Keratinocyte (primary cell): ENCODE data around the gene PNMA6E. TPM values are rescaled to one million over a fixed set of nuclear protein-coding genes. Genes with fewer than 3 reads are reported as not detected.

Source experiments
- DNase-seq: peaks from one replicate; pipeline ENCODE4 v3.0.0-alpha.2; 2011; ENCODE audit warnings: low read depth, missing footprints, low spot score
- FAIRE-seq: peaks from 2 replicates; lab custom pipeline; 2011; peaks lifted over from hg19 to GRCh38; lab: Jason Lieb, UNC
- H2AFZ ChIP-seq: 2 replicates; pipeline ENCODE4 v1.6.0; 2012; ENCODE audit warnings: low read length, control low read depth, inconsistent platforms; ENCODE audit not compliant: control insufficient read depth
- H3K27ac ChIP-seq: 2 replicates; pipeline ENCODE4 v1.5.1; 2011; ENCODE audit warnings: low read length; ENCODE audit not compliant: control insufficient read depth, insufficient read depth
- H3K27me3 ChIP-seq: 3 replicates; pipeline ENCODE4 v1.6.0; 2011; ENCODE audit warnings: low read length; ENCODE audit not compliant: control insufficient read depth, insufficient read depth; ENCODE audit errors: extremely low read depth
- H3K36me3 ChIP-seq, 2 experiments: 2 replicates in 1 of 2; 3 replicates in 1 of 2; pipeline ENCODE4 v1.5.1; 2011; ENCODE audit warnings: low read length in 2 of 2, mild to moderate bottlenecking in 1 of 2; ENCODE audit not compliant: control insufficient read depth in 2 of 2, insufficient read depth in 2 of 2; ENCODE audit errors: extremely low read depth in 1 of 2
- H3K4me1 ChIP-seq: 3 replicates; pipeline ENCODE4 v1.5.1; 2011; ENCODE audit warnings: low read length; ENCODE audit not compliant: control insufficient read depth, insufficient read depth; ENCODE audit errors: extremely low read depth
- H3K4me2 ChIP-seq: 3 replicates; pipeline ENCODE4 v1.6.0; 2011; ENCODE audit warnings: low read depth, low read length; ENCODE audit not compliant: control insufficient read depth, insufficient read depth; ENCODE audit errors: extremely low read depth
- H3K4me3 ChIP-seq, 3 experiments: fragments of 200-600 bp in 1 of 3; sonication (generic) in 1 of 3; 2 replicates in 2 of 3; 3 replicates in 1 of 3; pipeline ENCODE4 v1.5.1; 2011 to 2016; ENCODE audit warnings: low read length in 3 of 3, mild to moderate bottlenecking in 3 of 3, control low read depth in 2 of 3, inconsistent platforms in 1 of 3, low read depth in 1 of 3, mixed read lengths in 1 of 3, mixed run types in 1 of 3, moderate library complexity in 1 of 3; ENCODE audit not compliant: control insufficient read depth in 2 of 3, insufficient read depth in 2 of 3; ENCODE audit errors: extremely low read depth in 1 of 3
- H3K79me2 ChIP-seq: 2 replicates; pipeline ENCODE4 v1.6.0; 2012; ENCODE audit warnings: low read length; ENCODE audit not compliant: control insufficient read depth, insufficient read depth
- H3K9ac ChIP-seq: 3 replicates; pipeline ENCODE4 v1.6.0; 2011; ENCODE audit warnings: low read length; ENCODE audit not compliant: control insufficient read depth, insufficient read depth; ENCODE audit errors: extremely low read depth
- H3K9me1 ChIP-seq: 3 replicates; pipeline ENCODE4 v1.6.0; 2011; ENCODE audit warnings: low read length; ENCODE audit not compliant: control insufficient read depth, insufficient read depth; ENCODE audit errors: extremely low read depth
- H3K9me3 ChIP-seq: 2 replicates; pipeline ENCODE4 v1.5.1; 2012; ENCODE audit warnings: low read depth, low read length; ENCODE audit not compliant: control insufficient read depth
- H4K20me1 ChIP-seq: 3 replicates; pipeline ENCODE4 v1.6.0; 2011; ENCODE audit warnings: low read length; ENCODE audit not compliant: control insufficient read depth, insufficient read depth; ENCODE audit errors: extremely low read depth
- EZH2 ChIP-seq: IDR thresholded peaks from one replicate; pipeline ENCODE4 v1.6.1; 2012; ENCODE audit warnings: inconsistent platforms, mild to moderate bottlenecking, low read length, moderate library complexity
- dilution Hi-C: fragments of 300-500 bp; cut with MboI; formaldehyde crosslinking; loops from one replicate; pipeline ENCODE4 v1.7.0; 2020; ENCODE audit warnings: low sequenced_read_pairs; ENCODE audit not compliant: extremely low pct_ligation_motif_present
- polyA plus RNA-seq, 5 experiments: library from polyadenylated mRNA; depleted of rRNA in 3 of 5; stranded (reverse) in 3 of 5; stranded (forward) in 1 of 5; unstranded in 1 of 5; fragments of >200 nt; gene quantifications; 1 replicate in 1 of 5; 2 replicates in 3 of 5; 3 replicates in 1 of 5; pipeline versions ENCODE4 v1.2.1 to v1.2.3, GENCODE V29; 2011 to 2012; ENCODE audit warnings: missing spikeins in 2 of 5, low read depth in 1 of 5, low replicate concordance in 1 of 5
- TF ChIP-seq, protein P1 (sequence below), 3 experiments: IDR thresholded peaks in 1 of 3; conservative IDR thresholded peaks in 1 of 3; optimal IDR thresholded peaks in 1 of 3; 2 replicates in 2 of 3; 3 replicates in 1 of 3; pipeline versions ENCODE3 to v1.5.1; 2011; ENCODE audit warnings: low read length in 3 of 3, mild to moderate bottlenecking in 3 of 3, moderate library complexity in 2 of 3, control low read depth in 1 of 3, inconsistent platforms in 1 of 3; ENCODE audit not compliant: insufficient read depth in 2 of 3; ENCODE audit errors: extremely low read depth in 1 of 3

Gene PNMA6E
- polyA plus RNA-seq, 1 donor (not counting 4 experiments of a cell fraction or from before 2014, with no cell fraction given): not detected

DNA sequence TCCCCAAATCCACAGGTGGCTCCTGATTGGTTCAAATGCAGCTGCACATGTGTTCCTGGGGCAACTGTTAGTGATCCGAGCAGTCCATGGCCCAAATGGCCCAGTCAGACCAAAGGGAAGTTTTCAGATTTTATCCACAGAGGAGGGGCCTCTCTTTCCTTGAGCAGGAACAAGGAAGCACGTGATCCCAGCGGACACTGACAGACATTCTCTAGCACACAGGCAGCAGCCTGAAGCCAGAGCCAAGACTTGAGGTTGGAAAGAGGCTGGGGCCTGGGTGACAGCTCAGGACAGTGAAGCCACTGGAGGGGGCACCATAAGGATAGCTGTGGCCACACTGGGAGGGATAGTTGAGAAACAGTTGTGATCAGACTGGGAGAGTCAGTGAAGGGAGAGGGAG lies 6.6 kb upstream of the PNMA6E start:
- no peak overlapping the region for H3K27ac ChIP-seq
- dilution Hi-C loops: no loop called here
- H3K4me3 ChIP-seq: no peak overlapping the region
- H3K4me1 ChIP-seq: peaks cover 5% of the 10 kb centered on the region
- H3K27me3 ChIP-seq: no peaks in the 10 kb centered on the region
- H3K79me2 ChIP-seq: no peaks in the 10 kb centered on the region
- no peak overlapping the region for H2AFZ ChIP-seq
- FAIRE-seq: no peak
- no peak overlapping the region for H3K4me2 ChIP-seq
- DNase-seq: no peak
- TF ChIP-seq, protein P1, sequence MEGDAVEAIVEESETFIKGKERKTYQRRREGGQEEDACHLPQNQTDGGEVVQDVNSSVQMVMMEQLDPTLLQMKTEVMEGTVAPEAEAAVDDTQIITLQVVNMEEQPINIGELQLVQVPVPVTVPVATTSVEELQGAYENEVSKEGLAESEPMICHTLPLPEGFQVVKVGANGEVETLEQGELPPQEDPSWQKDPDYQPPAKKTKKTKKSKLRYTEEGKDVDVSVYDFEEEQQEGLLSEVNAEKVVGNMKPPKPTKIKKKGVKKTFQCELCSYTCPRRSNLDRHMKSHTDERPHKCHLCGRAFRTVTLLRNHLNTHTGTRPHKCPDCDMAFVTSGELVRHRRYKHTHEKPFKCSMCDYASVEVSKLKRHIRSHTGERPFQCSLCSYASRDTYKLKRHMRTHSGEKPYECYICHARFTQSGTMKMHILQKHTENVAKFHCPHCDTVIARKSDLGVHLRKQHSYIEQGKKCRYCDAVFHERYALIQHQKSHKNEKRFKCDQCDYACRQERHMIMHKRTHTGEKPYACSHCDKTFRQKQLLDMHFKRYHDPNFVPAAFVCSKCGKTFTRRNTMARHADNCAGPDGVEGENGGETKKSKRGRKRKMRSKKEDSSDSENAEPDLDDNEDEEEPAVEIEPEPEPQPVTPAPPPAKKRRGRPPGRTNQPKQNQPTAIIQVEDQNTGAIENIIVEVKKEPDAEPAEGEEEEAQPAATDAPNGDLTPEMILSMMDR (optimal IDR thresholded peaks at IDR 0.05 in 1 of 3, IDR thresholded peaks at IDR 0.05 in 1 of 3, conservative IDR thresholded peaks at IDR 0.05 in 1 of 3; ENCODE audit: extremely low read depth in 1 of 3, insufficient read depth in 2 of 3, low read length in 3 of 3): no peak
- TF ChIP-seq EZH2: no peak
- no peaks in the 10 kb centered on the region for H3K9me1 ChIP-seq
- no peak overlapping the region for H3K9ac ChIP-seq
- H3K9me3 ChIP-seq: no peaks in the 10 kb centered on the region
- no peaks in the 10 kb centered on the region for H4K20me1 ChIP-seq
- H3K36me3 ChIP-seq: no peaks in the 10 kb centered on the region

GRCh38 chrX:153406903-153407302 lies 5.8 kb upstream of the PNMA6E start:
- Histone ChIP-seq H3K9ac (no peak overlapping the region), H3K27ac (no peak overlapping the region), H3K9me1 (no peaks in the 10 kb centered on the region), H3K4me1 (peaks cover 2% of the 10 kb centered on the region), H3K4me2 (no peak overlapping the region), H3K36me3 (no peaks in the 10 kb centered on the region), H3K79me2 (no peaks in the 10 kb centered on the region), H2AFZ (no peak overlapping the region), H3K9me3 (no peaks in the 10 kb centered on the region), H3K4me3 (no peak overlapping the region), H3K27me3 (no peaks in the 10 kb centered on the region), H4K20me1 (no peaks in the 10 kb centered on the region)
- no peak for FAIRE-seq
- no peak for DNase-seq
- TF ChIP-seq, protein P1 (optimal IDR thresholded peaks at IDR 0.05 in 1 of 3, IDR thresholded peaks at IDR 0.05 in 1 of 3, conservative IDR thresholded peaks at IDR 0.05 in 1 of 3; ENCODE audit: extremely low read depth in 1 of 3, insufficient read depth in 2 of 3, low read length in 3 of 3): no peak
- no peak for TF ChIP-seq EZH2
- dilution Hi-C loops: no loop called here
